Measurements from ENCODE around the gene MRFAP1. TPM values are rescaled to one million over a fixed set of nuclear protein-coding genes. Genes with fewer than 3 reads are reported as not detected.

MRFAP1 gene
- total RNA-seq, 2 donors from 2014 or later = 131 to 243 TPM

DNA sequence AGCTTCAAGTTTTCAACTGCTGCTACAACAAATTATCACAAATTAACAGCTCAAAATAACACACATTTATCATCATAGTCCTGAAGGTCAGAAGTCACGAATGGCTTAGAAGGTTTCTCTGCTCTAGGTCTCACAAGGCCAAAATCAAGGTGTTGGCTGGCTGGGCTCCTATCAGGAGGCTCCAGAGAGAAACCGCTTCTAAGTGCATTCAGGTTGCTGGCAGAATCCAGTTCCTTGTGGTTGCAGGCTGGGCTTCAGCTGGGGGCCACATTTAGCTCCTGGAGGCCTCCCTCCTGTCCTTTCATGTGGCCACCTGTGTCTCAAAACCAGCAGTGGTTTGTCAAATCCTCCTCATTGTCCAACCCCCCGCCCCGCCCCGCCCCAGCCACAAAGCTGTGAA, 15.4 kb downstream of the MRFAP1 start:
- H3K27ac ChIP-seq = no peak overlapping the region
- H3K4me1 ChIP-seq (ENCODE audit: control insufficient read depth in 1 of 2, low read depth in 2 of 2) = peaks cover 0 to 12% of the 10 kb centered on the region in 2 donors
- no peaks in the 10 kb centered on the region for H3K9me3 ChIP-seq
- TF ChIP-seq CTCF (IDR thresholded peaks at IDR 0.05) = no peak
- H3K36me3 ChIP-seq = no peaks in the 10 kb centered on the region
- no peak for ATAC-seq (ENCODE audit: insufficient number of reproducible peaks, low FRiP score, low read depth)
- DNase-seq (ENCODE audit: low spot score) = no peak
- H3K4me3 ChIP-seq = no peak overlapping the region
- no peaks in the 10 kb centered on the region for H3K27me3 ChIP-seq (replicated peaks; ENCODE audit: insufficient read depth)

GRCh38 chr4:6657242-6658208, 17.0 kb downstream of the MRFAP1 start:
- TF ChIP-seq CTCF (IDR thresholded peaks at IDR 0.05) = no peak
- no peak overlapping the region for H3K4me3 ChIP-seq
- H3K9me3 ChIP-seq = no peaks in the 10 kb centered on the region
- peak overlapping the region in 1 of 2 donors; percentile 76 for H3K27ac ChIP-seq
- H3K36me3 ChIP-seq = no peaks in the 10 kb centered on the region
- H3K27me3 ChIP-seq (replicated peaks; ENCODE audit: insufficient read depth) = no peaks in the 10 kb centered on the region
- DNase-seq (ENCODE audit: low spot score) (no peak), ATAC-seq (ENCODE audit: insufficient number of reproducible peaks, low FRiP score, low read depth) (no peak)
- H3K4me1 ChIP-seq (ENCODE audit: control insufficient read depth in 1 of 2, low read depth in 2 of 2) = peaks cover 0 to 12% of the 10 kb centered on the region in 2 donors

GRCh38 chr4:6658209-6658595, 17.7 kb downstream of the MRFAP1 start:
- H3K27ac ChIP-seq = peak overlapping the region; percentile 76 to 84
- H3K27me3 ChIP-seq (replicated peaks; ENCODE audit: insufficient read depth) = no peaks in the 10 kb centered on the region
- ATAC-seq (ENCODE audit: insufficient number of reproducible peaks, low FRiP score, low read depth) (no peak), DNase-seq (ENCODE audit: low spot score) (no peak)
- TF ChIP-seq CTCF (IDR thresholded peaks at IDR 0.05) = no peak
- no peaks in the 10 kb centered on the region for H3K36me3 ChIP-seq
- no peaks in the 10 kb centered on the region for H3K9me3 ChIP-seq
- peak overlapping the region; percentile 75 for H3K4me3 ChIP-seq
- peaks cover 0 to 12% of the 10 kb centered on the region in 2 donors for H3K4me1 ChIP-seq (ENCODE audit: control insufficient read depth in 1 of 2, low read depth in 2 of 2)

DNA sequence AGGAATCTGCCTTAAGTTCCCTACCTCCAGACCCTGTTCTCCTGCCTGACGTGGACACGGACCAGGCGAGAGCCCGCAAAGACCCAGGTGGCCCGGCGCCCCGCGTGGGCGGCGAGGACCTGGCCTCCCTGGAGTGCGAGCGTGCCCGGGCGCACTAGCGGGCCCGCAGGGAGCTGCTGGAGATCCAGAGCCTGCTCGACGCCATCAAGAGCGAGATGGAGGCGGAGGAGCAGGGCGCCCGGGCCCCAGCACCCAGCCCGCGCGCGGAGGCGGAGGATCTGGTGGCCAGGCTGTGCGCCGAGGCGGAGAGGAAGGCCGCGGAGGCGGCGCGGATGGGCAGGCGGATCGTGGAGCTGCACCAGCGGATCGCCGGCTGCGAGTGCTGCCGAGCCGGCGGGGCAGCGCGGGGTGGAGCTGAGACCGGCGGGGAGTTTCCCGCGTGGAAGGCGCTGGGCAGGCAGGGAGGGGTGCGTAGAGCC, 18.2 kb downstream of the MRFAP1 start:
- peak; percentile 39 for ATAC-seq (ENCODE audit: insufficient number of reproducible peaks, low FRiP score, low read depth)
- DNase-seq (ENCODE audit: low spot score) = no peak
- H3K36me3 ChIP-seq = no peaks in the 10 kb centered on the region

More for the DNA sequence above, 18.2 kb downstream of the MRFAP1 start:
- Histone ChIP-seq H3K9me3 (no peaks in the 10 kb centered on the region), H3K27me3 (replicated peaks; ENCODE audit: insufficient read depth) (no peaks in the 10 kb centered on the region), H3K4me1 (ENCODE audit: control insufficient read depth in 1 of 2, low read depth in 2 of 2) (peaks cover 0 to 14% of the 10 kb centered on the region in 2 donors), H3K4me3 (peak overlapping the region; percentile 75), H3K27ac (peak overlapping the region; percentile 76 to 84)
- no peak for TF ChIP-seq CTCF (IDR thresholded peaks at IDR 0.05)
